Stimulated activated CD8-positive, alpha-beta memory T cell treated with anti-CD3 and anti-CD28 coated beads, Interleukin-7, amount 100 ng/mL, for 48 hours (primary cell): ENCODE results near the gene KRT78.

Experiments
- DNase-seq, 2 donors: peaks; one replicate each; pipeline ENCODE4 v3.0.0-alpha.2; 2020; ENCODE audit warnings: low read depth in 1 of 2; ENCODE audit errors: extremely low read depth in 1 of 2

Gene KRT78

GRCh38 chr12:52812749-52813148, 36.0 kb downstream of the KRT78 start:
- no peak for DNase-seq

- DNase-seq, result no peak
These were observed 36.8 kb downstream of the KRT78 start for GRCh38 chr12:52812073-52812400.

GRCh38 chr12:52811191-52812072, 37.4 kb downstream of the KRT78 start:
- DNase-seq, result no peak

DNA sequence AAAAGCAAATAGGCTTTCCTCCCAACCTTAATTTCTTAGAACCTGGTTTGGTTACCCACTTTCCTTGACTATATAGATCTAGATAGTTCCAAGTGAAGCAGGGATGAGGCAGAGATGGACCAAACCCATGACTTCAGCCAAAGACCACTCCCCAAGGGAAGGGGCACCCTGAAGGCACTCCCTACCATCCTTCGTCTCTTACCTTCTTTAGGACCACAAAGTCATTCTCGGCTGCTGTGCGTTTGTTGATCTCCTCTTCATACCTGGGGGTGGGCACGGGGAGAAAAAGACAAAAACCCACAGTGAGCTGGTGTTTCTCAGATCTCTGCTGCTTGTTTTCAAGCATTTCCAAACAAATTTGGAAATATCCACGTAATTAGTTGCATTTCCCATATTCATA, 38.2 kb downstream of the KRT78 start:
- DNase-seq, result no peak

GRCh38 chr12:52809166-52809565, 39.6 kb downstream of the KRT78 start:
- DNase-seq, result no peak

DNA sequence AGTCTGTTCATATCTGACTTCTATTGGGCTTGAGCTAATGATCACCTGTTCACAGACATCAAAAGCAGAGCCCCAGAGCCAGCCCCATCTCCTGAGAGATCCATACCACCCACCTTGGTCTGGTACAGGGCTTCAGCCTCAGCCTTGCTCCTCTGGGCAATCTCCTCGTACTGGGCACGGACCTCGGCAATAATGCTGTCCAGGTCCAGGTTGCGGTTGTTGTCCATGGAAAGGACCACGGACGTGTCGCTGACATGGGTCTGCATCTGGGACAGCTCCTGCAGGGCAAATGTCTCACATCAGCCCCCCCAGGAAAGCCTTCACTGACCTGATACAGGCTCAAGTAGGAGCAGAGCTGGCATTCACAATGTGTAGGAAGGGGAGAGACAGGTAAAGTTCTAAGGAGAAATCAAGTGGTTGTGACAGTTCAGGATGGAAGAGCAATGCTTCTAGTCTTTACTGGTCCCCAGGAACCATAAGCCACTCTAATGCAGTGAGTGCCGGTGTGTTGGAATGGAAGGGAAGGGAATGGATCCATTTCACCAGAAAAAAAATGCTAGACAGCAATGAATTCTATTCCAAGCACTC, 40.1 kb downstream of the KRT78 start:
- DNase-seq, result no peak

DNA sequence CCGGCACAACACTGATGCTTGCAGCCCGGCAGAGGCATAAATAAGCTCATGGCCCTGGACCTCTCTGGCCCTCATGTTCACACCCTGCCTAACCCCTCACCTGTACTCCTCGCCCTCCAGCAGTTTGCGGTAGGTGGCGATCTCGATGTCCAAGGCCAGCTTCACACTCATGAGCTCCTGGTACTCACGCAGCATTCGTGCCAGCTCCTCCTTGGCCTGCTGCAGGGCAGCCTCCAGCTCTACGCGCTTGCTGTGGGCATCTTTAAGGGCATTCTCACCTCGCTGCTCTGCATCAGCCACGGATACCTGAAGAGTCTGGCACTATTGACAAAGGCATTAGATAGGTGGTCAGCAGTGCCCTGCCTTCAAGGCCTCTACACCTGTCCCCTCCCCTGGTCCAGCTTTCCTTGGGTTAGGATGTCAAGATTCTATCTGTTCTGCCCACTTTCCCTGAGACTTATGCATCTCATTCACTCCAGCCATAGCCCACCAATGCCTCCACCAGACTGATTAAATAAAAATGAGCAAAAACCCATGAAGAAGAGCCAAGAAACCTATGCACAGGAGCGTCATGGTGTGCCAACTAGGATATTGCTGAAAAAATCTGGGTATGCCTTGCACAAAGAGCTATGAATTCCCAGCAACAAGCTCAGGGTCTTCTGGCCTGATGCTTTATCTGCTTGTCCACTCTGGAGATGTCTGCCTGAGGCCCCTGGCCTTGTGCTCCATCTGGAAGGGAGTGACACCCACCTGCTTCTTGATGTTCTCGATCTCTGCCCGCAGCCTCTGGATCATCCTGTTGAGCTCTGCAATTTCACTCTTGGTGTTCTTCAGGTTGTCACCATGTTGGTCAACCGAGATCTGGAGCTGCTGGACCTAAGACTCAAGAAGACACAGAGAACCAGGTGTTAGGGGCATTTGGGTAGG, 41.0 kb downstream of the KRT78 start:
- DNase-seq, result no peak

GRCh38 chr12:52806821-52807543, 41.8 kb downstream of the KRT78 start:
- no peak for DNase-seq

DNA sequence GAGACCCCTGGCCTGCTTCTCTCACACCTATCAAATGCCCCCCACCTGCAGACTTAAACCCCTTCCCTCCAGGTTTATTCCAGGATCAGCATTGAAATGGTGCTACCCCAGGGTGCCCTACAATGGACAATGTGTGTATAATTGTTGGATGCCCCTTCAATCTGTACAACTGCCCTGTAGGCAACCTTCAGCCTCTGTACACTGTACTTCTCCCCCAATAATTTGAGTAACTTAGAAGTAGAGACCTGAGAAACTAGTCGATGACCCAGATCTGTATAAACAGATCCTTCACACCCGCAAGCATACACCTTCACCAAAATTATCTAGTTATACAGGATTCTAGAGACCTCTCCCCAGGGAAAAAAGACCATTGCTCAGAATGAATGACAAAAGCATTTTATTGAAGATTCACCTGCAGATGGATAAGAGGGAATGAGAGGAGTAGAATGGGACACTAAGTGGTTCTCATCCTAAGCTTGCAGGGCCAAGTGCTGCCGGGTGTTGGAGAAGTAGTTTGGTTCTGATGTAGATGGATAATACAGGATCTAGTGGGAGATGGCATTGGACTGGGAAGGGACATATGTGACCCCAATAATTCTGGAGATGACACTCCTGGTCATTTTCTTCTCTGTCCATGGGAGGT, 42.5 kb downstream of the KRT78 start:
- no peak for DNase-seq

- no peak for DNase-seq
These were observed 43.1 kb downstream of the KRT78 start for GRCh38 chr12:52805739-52806138.

GRCh38 chr12:52805000-52805399, 43.8 kb downstream of the KRT78 start:
- no peak for DNase-seq

GRCh38 chr12:52802442-52802841, 46.4 kb downstream of the KRT78 start:
- no peak for DNase-seq

DNA sequence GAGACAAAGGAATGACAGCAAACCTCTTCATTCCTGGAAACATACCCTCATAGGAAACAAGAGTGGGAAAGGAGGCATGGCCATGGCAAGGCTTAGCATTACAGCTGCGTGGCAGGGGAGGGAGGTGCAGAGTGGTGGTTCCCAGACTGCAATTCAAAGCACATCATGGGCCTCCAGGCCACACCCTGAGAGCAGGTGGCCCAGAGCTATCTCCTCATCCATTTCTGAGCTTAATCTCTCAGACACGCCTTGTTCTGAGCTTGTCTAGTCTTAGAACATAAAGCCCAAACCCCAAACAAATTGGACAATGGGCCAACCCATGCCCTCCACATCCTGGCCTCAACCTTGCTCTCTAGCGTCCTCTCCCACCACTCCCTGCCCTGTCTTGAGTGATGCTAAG, 47.0 kb downstream of the KRT78 start:
- no peak for DNase-seq

DNA sequence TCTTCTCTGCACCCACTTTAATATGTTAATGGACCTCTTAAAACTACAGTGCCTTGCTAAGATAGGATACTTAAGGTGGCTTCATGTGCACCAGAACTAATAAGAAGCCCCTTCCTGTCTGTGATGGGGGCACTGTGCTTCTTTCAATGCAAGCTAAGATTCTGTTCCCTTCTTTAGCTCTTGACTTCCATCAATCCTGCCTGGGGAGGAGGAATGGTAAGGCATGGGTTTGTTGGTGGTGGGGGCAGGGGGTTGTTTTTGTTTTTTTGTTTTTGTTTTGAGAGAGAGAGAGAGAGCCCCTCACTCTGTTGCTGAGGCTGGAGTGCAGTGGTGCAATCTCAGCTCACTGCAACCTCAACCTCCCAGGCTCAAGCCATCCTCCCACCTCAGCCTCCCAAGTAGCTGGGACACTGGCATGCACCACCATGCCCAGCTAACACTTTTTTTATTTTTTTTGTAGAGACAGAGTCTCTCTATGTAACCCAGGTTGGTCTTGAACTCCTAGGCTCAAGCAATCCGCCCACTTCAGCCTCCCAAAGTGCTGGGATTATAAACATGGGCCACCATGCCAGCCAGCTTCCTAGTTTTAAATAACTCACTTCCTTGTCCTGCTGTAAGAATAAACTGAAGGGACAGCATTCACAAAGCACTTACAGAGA, 48.4 kb downstream of the KRT78 start:
- DNase-seq, result no peak

- no peak for DNase-seq
These were observed 49.1 kb downstream of the KRT78 start for GRCh38 chr12:52799505-52800211.

GRCh38 chr12:52798671-52799504, 49.9 kb downstream of the KRT78 start:
- DNase-seq, result no peak

DNA sequence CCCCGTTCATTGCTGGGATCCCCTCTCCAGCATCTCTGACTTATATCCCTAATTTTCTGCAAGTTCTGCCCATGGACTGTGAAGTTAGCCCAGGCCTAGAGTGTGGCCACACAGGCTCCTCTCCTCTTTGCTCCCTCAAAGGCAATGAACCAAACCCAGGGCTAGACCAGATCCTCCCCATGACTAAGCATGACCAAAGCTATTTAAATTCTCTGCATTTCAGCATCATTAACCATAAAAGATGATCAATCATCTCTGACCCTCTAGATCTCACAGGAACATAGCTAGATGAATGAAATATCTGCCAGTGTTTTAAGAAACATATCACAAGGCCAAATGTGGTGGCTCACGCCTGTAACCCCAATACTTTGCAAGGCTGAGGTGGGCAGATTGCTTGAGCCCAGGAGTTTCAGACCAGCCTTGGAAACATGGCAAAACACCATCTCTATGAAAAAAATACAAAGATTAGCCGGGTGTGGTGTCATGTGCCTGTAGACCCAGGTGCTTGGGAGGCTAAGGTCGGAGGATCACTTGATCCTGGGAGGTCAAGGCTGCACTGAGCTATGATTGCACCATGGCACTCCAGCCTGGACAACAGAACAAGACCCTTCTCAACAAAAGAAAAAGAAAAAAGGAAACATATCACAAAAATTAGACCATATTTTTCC, 50.7 kb downstream of the KRT78 start:
- no peak for DNase-seq

DNA sequence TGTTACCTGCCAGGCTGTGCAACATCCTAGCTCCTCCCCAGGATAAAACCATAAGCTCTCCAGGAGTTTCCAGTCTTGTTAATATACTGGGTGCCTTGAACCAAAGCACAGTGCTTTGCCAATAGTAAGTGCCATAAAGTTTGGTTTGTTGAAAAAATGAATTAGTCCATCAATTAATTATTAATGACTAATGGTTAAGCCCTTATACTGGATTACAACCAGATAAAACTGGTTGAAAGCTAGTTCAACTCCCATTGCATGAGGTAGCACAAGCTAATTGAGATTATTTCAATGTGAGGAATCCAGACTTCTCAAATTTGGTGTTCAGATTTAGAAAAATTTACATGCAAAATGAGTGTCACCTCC, 51.3 kb downstream of the KRT78 start:
- DNase-seq, result no peak
